PC-3 (cell line): ENCODE data around the gene SRRM2. TPM values are rescaled to one million over a fixed set of nuclear protein-coding genes. Genes with fewer than 3 reads are reported as not detected.

Experiments
- ATAC-seq: fragments of 200-7000 bp; cut with Tn5 transposase; 2 replicates; pipeline ENCODE4 v1.9.1; 2020; ENCODE audit warnings: mild to moderate bottlenecking, moderate library complexity
- BruUV-seq: library from RNA; stranded (reverse); fragments of 400-500 nt; replicated peaks from 2 replicates; lab custom pipeline; 2021; lab: Mats Ljungman, UMichigan
- CTCF ChIA-PET: fragments of 300-600 bp; sonication (Branson Sonifier 250); formaldehyde crosslinking; loops from one replicate; lab custom pipeline; 2022; ENCODE audit warnings: antibody characterized with exemption; lab: Charles Lee
- POLR2A ChIA-PET: fragments of 300-600 bp; sonication (Branson Sonifier 250); formaldehyde crosslinking; loops from one replicate; lab custom pipeline; 2022; ENCODE audit warnings: antibody characterized with exemption; ENCODE audit not compliant: unreplicated experiment; lab: Charles Lee
- DNase-seq: peaks from one replicate; pipeline ENCODE4 v3.0.0-alpha.2; 2015
- H2AFZ ChIP-seq: fragments of 300-600 bp; sonication (generic); 2 replicates; pipeline ENCODE4 v1.6.0; 2016; ENCODE audit warnings: antibody characterized with exemption, low read length
- H3F3A ChIP-seq: fragments of 300-600 bp; sonication (generic); one replicate; pipeline ENCODE4 v1.6.0; 2017; ENCODE audit warnings: antibody characterized with exemption, low read length, control low read depth, mild to moderate bottlenecking; ENCODE audit not compliant: unreplicated experiment
- H3K27ac ChIP-seq: fragments of 300-600 bp; sonication (generic); 2 replicates; pipeline ENCODE4 v1.5.1; 2016; ENCODE audit warnings: mild to moderate bottlenecking, low read length
- H3K27me3 ChIP-seq: fragments of 300-600 bp; sonication (generic); 2 replicates; pipeline ENCODE4 v1.6.1; 2016; ENCODE audit warnings: low read length, mixed read lengths
- H3K36me3 ChIP-seq: fragments of 300-600 bp; sonication (generic); 2 replicates; pipeline ENCODE4 v1.6.1; 2016; ENCODE audit warnings: low read depth, mixed run types, low read length, mixed read lengths
- H3K4me1 ChIP-seq: fragments of 300-600 bp; sonication (generic); 2 replicates; pipeline ENCODE4 v1.5.1; 2016; ENCODE audit warnings: low read length; ENCODE audit not compliant: insufficient read depth
- H3K4me2 ChIP-seq: fragments of 300-600 bp; sonication (generic); 2 replicates; pipeline ENCODE4 v1.6.0; 2016; ENCODE audit warnings: low read length
- H3K4me3 ChIP-seq: fragments of 300-600 bp; sonication (generic); 2 replicates; pipeline ENCODE4 v1.5.1; 2016; ENCODE audit warnings: mild to moderate bottlenecking, low read length, mixed read lengths
- H3K79me2 ChIP-seq: fragments of 300-600 bp; sonication (generic); 2 replicates; pipeline ENCODE4 v1.6.1; 2017; ENCODE audit warnings: low read length, mixed read lengths
- H3K9ac ChIP-seq: fragments of 300-600 bp; sonication (generic); 2 replicates; pipeline ENCODE4 v1.6.0; 2016; ENCODE audit warnings: mild to moderate bottlenecking, low read length
- H3K9me2 ChIP-seq: fragments of 300-600 bp; sonication (generic); replicated peaks from 2 replicates; pipeline ENCODE4 v1.6.1; 2016; ENCODE audit warnings: mixed run types, low read length, mixed read lengths
- H3K9me3 ChIP-seq: fragments of 300-600 bp; sonication (generic); 2 replicates; pipeline ENCODE4 v1.6.1; 2016; ENCODE audit warnings: low read length, mixed read lengths
- H4K20me1 ChIP-seq: fragments of 300-600 bp; sonication (generic); 2 replicates; pipeline ENCODE4 v1.6.1; 2016; ENCODE audit warnings: low read length, mixed read lengths
- CTCF ChIP-seq: fragments of 300-600 bp; sonication (generic); conservative IDR thresholded peaks from 2 replicates; pipeline ENCODE4 v1.5.1; 2017; ENCODE audit warnings: antibody characterized with exemption, low read depth, mild to moderate bottlenecking, low read length
- EZH2 ChIP-seq: fragments of 300-600 bp; sonication (generic); IDR thresholded peaks from one replicate; pipeline ENCODE4 v1.6.1; 2017; ENCODE audit warnings: antibody characterized with exemption, mild to moderate bottlenecking, low read length; ENCODE audit not compliant: unreplicated experiment
- EZH2phosphoT487 ChIP-seq: fragments of 300-600 bp; sonication (generic); IDR thresholded peaks from 2 replicates; pipeline ENCODE4 v1.6.1; 2018; ENCODE audit warnings: mild to moderate bottlenecking, antibody characterized with exemption, low read length, borderline replicate concordance
- intact Hi-C: fragments of 100-400 bp; cut with micrococcal nuclease; formaldehyde crosslinking; loops from 2 replicates; pipeline ENCODE4 v1.9.0; 2023
- total RNA-seq: library from RNA; depleted of rRNA; stranded (reverse); fragments of >200 nt; gene quantifications from 2 replicates; pipeline ENCODE4 v1.2.3, GENCODE V29; 2014

The SRRM2 gene
- total RNA-seq, 1 experiment from 2014 or later = 72.6 TPM

- TF ChIP-seq CTCF = no peak
- TF ChIP-seq EZH2phosphoT487 = no peak
- TF ChIP-seq EZH2 = no peak
- H3K27me3 ChIP-seq = no peaks in the 10 kb centered on the region
- no peaks in the 10 kb centered on the region for H3K4me1 ChIP-seq
- no peaks in the 10 kb centered on the region for H4K20me1 ChIP-seq
- no peak overlapping the region for H3K27ac ChIP-seq
- H3K36me3 ChIP-seq = no peaks in the 10 kb centered on the region
- no peak overlapping the region for H3K4me2 ChIP-seq
- H3K4me3 ChIP-seq = no peak overlapping the region
- H3K9me2 ChIP-seq = no peaks in the 10 kb centered on the region
- no TSS peak for BruUV-seq
- no peaks in the 10 kb centered on the region for H3F3A ChIP-seq
- H3K79me2 ChIP-seq = no peaks in the 10 kb centered on the region
- intact Hi-C loops = no loop called here
- no peak overlapping the region for H2AFZ ChIP-seq
- DNase-seq (no peak), ATAC-seq (no peak)
- POLR2A ChIA-PET = no interaction called here
- H3K9ac ChIP-seq = no peak overlapping the region
- CTCF ChIA-PET = no interaction called here
- H3K9me3 ChIP-seq = no peaks in the 10 kb centered on the region
These were observed 15.2 kb upstream of the SRRM2 start for GRCh38 chr16:2737238-2737605.

- H3K9me3 ChIP-seq = no peaks in the 10 kb centered on the region
- H3K79me2 ChIP-seq = no peaks in the 10 kb centered on the region
- intact Hi-C loops = no loop called here
- no peaks in the 10 kb centered on the region for H3K4me1 ChIP-seq
- no peaks in the 10 kb centered on the region for H4K20me1 ChIP-seq
- no peak overlapping the region for H3K4me2 ChIP-seq
- no peak overlapping the region for H3K9ac ChIP-seq
- BruUV-seq = no TSS peak
- TF ChIP-seq EZH2phosphoT487 (no peak), CTCF (no peak), EZH2 (no peak)
- ATAC-seq = no peak
- H3K4me3 ChIP-seq = no peak overlapping the region
- ChIA-PET CTCF (no interaction called here), POLR2A (no interaction called here)
- no peak overlapping the region for H3K27ac ChIP-seq
- H2AFZ ChIP-seq = no peak overlapping the region
- H3K36me3 ChIP-seq = no peaks in the 10 kb centered on the region
- no peaks in the 10 kb centered on the region for H3F3A ChIP-seq
- no peaks in the 10 kb centered on the region for H3K9me2 ChIP-seq
- H3K27me3 ChIP-seq = no peaks in the 10 kb centered on the region
- DNase-seq = no peak
These were observed 14.5 kb upstream of the SRRM2 start for GRCh38 chr16:2737895-2738418.

- CTCF ChIA-PET = no interaction called here
- no peaks in the 10 kb centered on the region for H3F3A ChIP-seq
- no peaks in the 10 kb centered on the region for H4K20me1 ChIP-seq
- no peak overlapping the region for H3K4me3 ChIP-seq
- H3K36me3 ChIP-seq = no peaks in the 10 kb centered on the region
- H2AFZ ChIP-seq = no peak overlapping the region
- POLR2A ChIA-PET = no interaction called here
- no peak overlapping the region for H3K27ac ChIP-seq
- TF ChIP-seq EZH2 (no peak), CTCF (no peak), EZH2phosphoT487 (no peak)
- H3K9ac ChIP-seq = no peak overlapping the region
- ATAC-seq (no peak), DNase-seq (no peak)
- no peaks in the 10 kb centered on the region for H3K9me3 ChIP-seq
- intact Hi-C loops = no loop called here
- no peaks in the 10 kb centered on the region for H3K27me3 ChIP-seq
- BruUV-seq = no TSS peak
- no peaks in the 10 kb centered on the region for H3K4me1 ChIP-seq
- no peaks in the 10 kb centered on the region for H3K9me2 ChIP-seq
- H3K79me2 ChIP-seq = no peaks in the 10 kb centered on the region
- H3K4me2 ChIP-seq = no peak overlapping the region
These were observed 13.8 kb upstream of the SRRM2 start for GRCh38 chr16:2738615-2739014.
